OCI-LY1 (cell line): ENCODE measurements around the gene RRP8.

Experiments used
- H2AFZ ChIP-seq: fragments of 200-600 bp; sonication (generic), shearing (Covaris generic); 2 replicates; pipeline ENCODE4 v1.6.0; 2014; ENCODE audit warnings: antibody characterized with exemption, mild to moderate bottlenecking, low read length
- H3F3A ChIP-seq: fragments of 200-600 bp; sonication (generic), shearing (Covaris generic); 2 replicates; pipeline ENCODE4 v1.6.0; 2014; ENCODE audit warnings: mild to moderate bottlenecking, antibody characterized with exemption, low read length, moderate library complexity; ENCODE audit not compliant: insufficient read depth
- H3K27ac ChIP-seq: fragments of 200-600 bp; sonication (generic); 2 replicates; pipeline ENCODE4 v1.5.1; 2014; ENCODE audit warnings: low read length, mixed run types, mild to moderate bottlenecking, low read depth; ENCODE audit not compliant: poor library complexity, severe bottlenecking
- H3K27me3 ChIP-seq: fragments of 200-600 bp; sonication (generic); 2 replicates; pipeline ENCODE4 v1.6.0; 2014; ENCODE audit warnings: antibody characterized with exemption, mild to moderate bottlenecking, low read length, moderate library complexity; ENCODE audit not compliant: insufficient read depth
- H3K36me3 ChIP-seq: fragments of 200-600 bp; sonication (generic); 2 replicates; pipeline ENCODE4 v1.6.1; 2014; ENCODE audit warnings: mild to moderate bottlenecking, antibody characterized with exemption, low read length, moderate library complexity, mixed read lengths; ENCODE audit not compliant: insufficient read depth
- H3K4me1 ChIP-seq: fragments of 200-600 bp; sonication (generic); 2 replicates; pipeline ENCODE4 v1.5.1; 2014; ENCODE audit warnings: mild to moderate bottlenecking, low read length, moderate library complexity; ENCODE audit not compliant: insufficient read depth, severe bottlenecking
- H3K4me2 ChIP-seq: fragments of 200-600 bp; sonication (generic), shearing (Covaris generic); 2 replicates; pipeline ENCODE4 v1.6.1; 2014; ENCODE audit warnings: low read length
- H3K4me3 ChIP-seq: fragments of 200-600 bp; sonication (generic); 2 replicates; pipeline ENCODE4 v1.5.1; 2014; ENCODE audit warnings: low read length, low read depth, mild to moderate bottlenecking, mixed read lengths; ENCODE audit not compliant: poor library complexity, severe bottlenecking
- H3K79me2 ChIP-seq: fragments of 200-600 bp; shearing (Covaris generic); 2 replicates; pipeline ENCODE4 v1.6.1; 2016; ENCODE audit warnings: mixed run types, low read length, mixed read lengths; ENCODE audit not compliant: insufficient read depth
- H3K9ac ChIP-seq: fragments of 200-600 bp; sonication (generic), shearing (Covaris generic); 2 replicates; pipeline ENCODE4 v1.6.1; 2014; ENCODE audit warnings: mild to moderate bottlenecking, low read length, mixed read lengths
- H3K9me2 ChIP-seq: fragments of 200-600 bp; sonication (generic), shearing (Covaris generic); 2 replicates; pipeline ENCODE4 v1.6.1; 2014; ENCODE audit warnings: low read depth, mild to moderate bottlenecking, low read length, mixed read lengths
- H3K9me3 ChIP-seq: fragments of 200-600 bp; shearing (Covaris generic); 2 replicates; pipeline ENCODE4 v1.6.1; 2014; ENCODE audit warnings: low read length, mixed read lengths
- H4K20me1 ChIP-seq: fragments of 200-600 bp; sonication (generic), shearing (Covaris generic); 2 replicates; pipeline ENCODE4 v1.6.0; 2016; ENCODE audit warnings: mild to moderate bottlenecking, low read length; ENCODE audit not compliant: insufficient read depth
- EZH2 ChIP-seq: fragments of 200-600 bp; sonication (generic), shearing (Covaris generic); IDR thresholded peaks from 2 replicates; pipeline ENCODE4 v1.8.0; 2017; ENCODE audit warnings: borderline replicate concordance, mixed run types, mild to moderate bottlenecking, antibody characterized with exemption, low read length, moderate library complexity, mixed read lengths
- TF ChIP-seq, protein P1 (sequence below): fragments of 200-600 bp; sonication (generic), shearing (Covaris generic); IDR thresholded peaks from 2 replicates; pipeline ENCODE4 v1.5.1; 2017; ENCODE audit warnings: mild to moderate bottlenecking, antibody characterized with exemption, low read length, moderate library complexity, mixed read lengths

RRP8 gene

DNA sequence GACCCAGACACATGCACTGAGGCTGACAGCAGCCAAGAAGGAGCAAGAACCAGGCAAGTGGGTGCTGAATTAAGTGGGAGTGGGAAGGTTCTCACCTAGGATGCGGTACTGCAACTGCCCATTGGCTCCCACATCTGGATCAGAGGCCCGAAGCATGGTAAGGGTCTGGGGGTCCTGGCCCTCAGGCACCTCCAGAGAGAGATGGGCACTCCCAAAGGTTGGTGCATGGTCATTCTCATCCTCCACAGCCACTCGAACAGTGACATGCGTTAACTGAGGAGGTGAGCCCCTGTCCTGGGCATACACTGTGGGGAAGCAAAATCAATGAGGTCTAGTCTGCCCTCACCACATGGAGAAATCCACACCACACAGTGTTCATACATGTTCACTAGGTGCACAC, 25.1 kb upstream of the RRP8 start:
- no peak overlapping the region for H3K27ac ChIP-seq
- no peaks in the 10 kb centered on the region for H3K79me2 ChIP-seq
- no peaks in the 10 kb centered on the region for H3K9me2 ChIP-seq
- H3K4me2 ChIP-seq = no peak overlapping the region
- TF ChIP-seq EZH2 = no peak
- TF ChIP-seq, protein P1, sequence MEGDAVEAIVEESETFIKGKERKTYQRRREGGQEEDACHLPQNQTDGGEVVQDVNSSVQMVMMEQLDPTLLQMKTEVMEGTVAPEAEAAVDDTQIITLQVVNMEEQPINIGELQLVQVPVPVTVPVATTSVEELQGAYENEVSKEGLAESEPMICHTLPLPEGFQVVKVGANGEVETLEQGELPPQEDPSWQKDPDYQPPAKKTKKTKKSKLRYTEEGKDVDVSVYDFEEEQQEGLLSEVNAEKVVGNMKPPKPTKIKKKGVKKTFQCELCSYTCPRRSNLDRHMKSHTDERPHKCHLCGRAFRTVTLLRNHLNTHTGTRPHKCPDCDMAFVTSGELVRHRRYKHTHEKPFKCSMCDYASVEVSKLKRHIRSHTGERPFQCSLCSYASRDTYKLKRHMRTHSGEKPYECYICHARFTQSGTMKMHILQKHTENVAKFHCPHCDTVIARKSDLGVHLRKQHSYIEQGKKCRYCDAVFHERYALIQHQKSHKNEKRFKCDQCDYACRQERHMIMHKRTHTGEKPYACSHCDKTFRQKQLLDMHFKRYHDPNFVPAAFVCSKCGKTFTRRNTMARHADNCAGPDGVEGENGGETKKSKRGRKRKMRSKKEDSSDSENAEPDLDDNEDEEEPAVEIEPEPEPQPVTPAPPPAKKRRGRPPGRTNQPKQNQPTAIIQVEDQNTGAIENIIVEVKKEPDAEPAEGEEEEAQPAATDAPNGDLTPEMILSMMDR = no peak
- peaks cover 8% of the 10 kb centered on the region; the same call in 1 of the 2 replicates for H3K27me3 ChIP-seq
- no peak overlapping the region for H3K9ac ChIP-seq
- H3K9me3 ChIP-seq = no peaks in the 10 kb centered on the region
- H3K4me1 ChIP-seq = peaks cover 5% of the 10 kb centered on the region
- H3K4me3 ChIP-seq = no peak overlapping the region
- H2AFZ ChIP-seq = no peak overlapping the region
- H3K36me3 ChIP-seq = no peaks in the 10 kb centered on the region
- H4K20me1 ChIP-seq = no peaks in the 10 kb centered on the region
- H3F3A ChIP-seq = no peaks in the 10 kb centered on the region

DNA sequence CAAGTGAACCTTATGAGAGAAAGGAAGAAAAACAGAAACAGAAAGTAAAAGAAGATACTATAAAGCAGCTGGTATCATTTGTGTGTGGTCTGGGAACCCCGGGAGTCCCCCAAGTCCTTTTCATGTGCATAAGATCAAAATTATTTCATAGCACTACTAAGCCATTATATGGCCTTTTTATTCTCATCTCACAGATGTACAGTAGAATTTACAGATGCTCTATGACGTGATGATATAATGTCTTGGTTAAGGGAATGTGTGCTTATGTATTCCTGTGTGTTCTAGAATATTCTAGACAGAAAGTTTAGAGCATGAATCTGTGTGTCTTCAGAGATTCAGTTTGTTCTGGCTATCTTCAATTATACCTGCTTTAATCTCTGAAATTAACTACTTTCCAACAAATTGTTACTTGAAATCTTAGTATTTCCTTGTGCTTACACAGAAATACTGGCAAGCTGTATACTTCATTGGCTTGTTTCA, 24.4 kb upstream of the RRP8 start:
- TF ChIP-seq, protein P1 = no peak
- TF ChIP-seq EZH2 = no peak
- no peaks in the 10 kb centered on the region for H4K20me1 ChIP-seq
- no peaks in the 10 kb centered on the region for H3F3A ChIP-seq
- H3K4me2 ChIP-seq = peak overlapping the region; percentile 23; the same call in 1 of the 2 replicates
- no peaks in the 10 kb centered on the region for H3K9me3 ChIP-seq
- H3K79me2 ChIP-seq = no peaks in the 10 kb centered on the region
- no peak overlapping the region for H3K9ac ChIP-seq
- H3K4me3 ChIP-seq = no peak overlapping the region
- no peak overlapping the region for H3K27ac ChIP-seq
- peaks cover 5% of the 10 kb centered on the region for H3K4me1 ChIP-seq
- H2AFZ ChIP-seq = no peak overlapping the region
- no peaks in the 10 kb centered on the region for H3K36me3 ChIP-seq
- no peaks in the 10 kb centered on the region for H3K9me2 ChIP-seq
- H3K27me3 ChIP-seq = peaks cover 10% of the 10 kb centered on the region; the same call in 1 of the 2 replicates

DNA sequence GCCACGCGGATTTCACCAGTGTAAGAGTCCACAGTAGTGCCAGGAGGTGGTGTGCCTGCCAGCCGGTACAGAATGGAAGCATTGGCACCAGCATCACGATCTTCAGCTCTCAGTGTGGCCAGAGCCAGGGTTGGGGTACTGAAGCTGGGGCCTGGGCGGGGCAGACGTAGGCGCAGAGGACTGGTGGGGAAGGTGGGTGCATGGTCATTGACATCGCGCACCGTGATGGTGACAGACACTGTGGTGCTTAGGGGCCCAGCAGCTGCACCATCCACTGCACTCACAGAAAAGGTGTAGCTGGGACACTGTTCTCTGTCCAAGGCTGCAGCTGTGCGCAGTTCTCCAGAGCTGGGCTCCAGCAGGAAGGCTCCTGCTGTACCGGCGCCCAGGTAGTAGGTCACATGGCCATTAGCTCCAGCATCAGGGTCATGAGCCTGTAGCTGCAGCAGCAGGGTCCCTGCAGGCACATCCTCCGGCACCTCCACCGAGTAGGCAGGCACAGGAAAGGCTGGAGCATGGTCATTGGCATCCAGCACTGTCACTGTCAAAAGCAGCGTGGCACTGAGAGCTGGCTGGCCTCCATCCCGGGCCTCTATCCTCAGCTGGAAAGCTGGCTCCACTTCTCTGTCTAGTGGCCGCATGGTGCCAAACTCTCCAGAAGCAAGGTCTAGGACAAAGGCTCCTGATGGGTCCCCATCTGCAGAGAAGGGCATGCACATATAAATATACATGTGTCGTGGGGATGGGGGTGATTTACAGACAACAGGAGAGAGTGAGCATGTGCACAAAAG, 23.8 kb upstream of the RRP8 start:
- Histone ChIP-seq H2AFZ (no peak overlapping the region), H3K27ac (no peak overlapping the region), H3K4me1 (peaks cover 5% of the 10 kb centered on the region), H4K20me1 (no peaks in the 10 kb centered on the region), H3K9me2 (no peaks in the 10 kb centered on the region), H3K79me2 (no peaks in the 10 kb centered on the region), H3K9me3 (no peaks in the 10 kb centered on the region), H3F3A (no peaks in the 10 kb centered on the region), H3K9ac (no peak overlapping the region), H3K27me3 (peaks cover 7% of the 10 kb centered on the region; the same call in 1 of the 2 replicates), H3K4me2 (peak overlapping the region; percentile 23; the same call in 1 of the 2 replicates), H3K36me3 (no peaks in the 10 kb centered on the region), H3K4me3 (no peak overlapping the region)
- TF ChIP-seq EZH2 = no peak
- TF ChIP-seq, protein P1 = no peak
